Glomerular visceral epithelial cell (primary cell): ENCODE measurements around the gene MRPS12.

Source experiments
- DNase-seq: peaks from one replicate; pipeline ENCODE4 v3.0.0-alpha.2; 2016; ENCODE audit errors: extremely low spot score

MRPS12 gene

GRCh38 chr19:38911388-38912001, 19.2 kb upstream of the MRPS12 start:
- DNase-seq, result no peak

- no peak for DNase-seq
These were observed 17.9 kb upstream of the MRPS12 start for GRCh38 chr19:38912600-38913514.

GRCh38 chr19:38913958-38914357, 16.8 kb upstream of the MRPS12 start:
- no peak for DNase-seq

- DNase-seq, result no peak
These were observed 15.1 kb upstream of the MRPS12 start for GRCh38 chr19:38915329-38916321.

GRCh38 chr19:38917516-38917915, 13.2 kb upstream of the MRPS12 start:
- no peak for DNase-seq

- no peak for DNase-seq
These were observed 12.7 kb upstream of the MRPS12 start for GRCh38 chr19:38917921-38918491.

GRCh38 chr19:38918526-38918925, 12.2 kb upstream of the MRPS12 start:
- DNase-seq, result no peak

GRCh38 chr19:38919837-38920601, 10.7 kb upstream of the MRPS12 start:
- no peak for DNase-seq

GRCh38 chr19:38920602-38921419, 9.9 kb upstream of the MRPS12 start:
- no peak for DNase-seq

- DNase-seq, result no peak
These were observed 9.1 kb upstream of the MRPS12 start for GRCh38 chr19:38921420-38922274.

- no peak for DNase-seq
These were observed 8.3 kb upstream of the MRPS12 start for GRCh38 chr19:38922482-38922881.

GRCh38 chr19:38924388-38924787, 6.4 kb upstream of the MRPS12 start:
- DNase-seq, result no peak

GRCh38 chr19:38928391-38929001, 2.2 kb upstream of the MRPS12 start:
- no peak for DNase-seq

- peak; percentile 95 for DNase-seq
These were observed 592 bp upstream of the MRPS12 start, which contains the start of gene SARS2 for GRCh38 chr19:38929929-38930775. SARS2 (minus strand) TSS chr19:38930763; CDS start chr19:38930736, 27 bp downstream.

GRCh38 chr19:38931521-38931793, 713 bp downstream of the MRPS12 start:
- DNase-seq, result no peak

- peak; percentile 43 for DNase-seq
These were observed 1.9 kb downstream of the MRPS12 start for GRCh38 chr19:38932425-38933179.

GRCh38 chr19:38933544-38933943, 2.8 kb downstream of the MRPS12 start:
- DNase-seq, result no peak
